ENCODE measurements around the gene ZMYND8.
"Not testable (repeated sequence)": the region's sequence is repeated elsewhere in the genome, so short reads cannot be mapped to it uniquely, and the experiment has no call there.

ZMYND8 gene

DNA sequence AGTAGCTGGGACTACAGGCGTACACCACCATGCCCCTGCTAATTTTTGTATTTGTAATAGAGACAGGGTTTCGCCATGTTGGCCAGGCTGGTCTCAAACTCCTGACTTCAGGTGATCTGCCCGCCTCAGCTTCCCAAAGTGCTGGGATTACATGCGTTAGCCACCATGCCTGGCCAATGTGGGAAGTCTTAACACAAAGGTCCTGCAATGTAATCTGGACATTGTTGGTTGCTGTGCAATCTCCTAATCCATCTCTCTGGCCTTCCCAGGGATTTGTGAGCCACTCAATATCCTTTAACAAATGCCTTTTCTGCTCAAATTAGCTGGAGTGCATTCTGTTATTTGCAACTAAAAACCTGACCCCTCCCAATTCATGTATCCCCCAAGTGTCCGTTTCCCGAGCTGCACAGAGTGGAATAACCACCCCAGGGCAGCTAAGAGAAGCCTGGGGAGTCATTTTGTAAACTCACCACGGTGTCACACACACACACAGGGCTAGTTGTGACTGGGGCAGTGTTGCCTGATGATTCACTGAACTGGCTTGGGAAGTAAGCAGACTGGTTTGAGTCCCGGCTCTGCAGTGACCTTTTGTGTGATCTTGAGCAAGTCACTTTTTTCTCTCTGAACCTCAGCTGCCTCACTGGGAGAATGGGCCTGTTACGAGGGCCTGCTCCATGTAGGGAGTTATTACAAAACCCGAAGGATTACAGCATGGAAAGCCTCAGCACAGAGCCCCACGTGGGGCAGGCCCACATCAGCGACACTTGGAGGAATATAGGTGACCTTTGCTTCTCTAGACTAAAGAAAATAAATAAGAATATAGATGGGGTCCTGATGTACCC lies 152.3 kb downstream of the ZMYND8 start:
- no peak for DNase-seq (ENCODE audit: low read depth, low spot score)

DNA sequence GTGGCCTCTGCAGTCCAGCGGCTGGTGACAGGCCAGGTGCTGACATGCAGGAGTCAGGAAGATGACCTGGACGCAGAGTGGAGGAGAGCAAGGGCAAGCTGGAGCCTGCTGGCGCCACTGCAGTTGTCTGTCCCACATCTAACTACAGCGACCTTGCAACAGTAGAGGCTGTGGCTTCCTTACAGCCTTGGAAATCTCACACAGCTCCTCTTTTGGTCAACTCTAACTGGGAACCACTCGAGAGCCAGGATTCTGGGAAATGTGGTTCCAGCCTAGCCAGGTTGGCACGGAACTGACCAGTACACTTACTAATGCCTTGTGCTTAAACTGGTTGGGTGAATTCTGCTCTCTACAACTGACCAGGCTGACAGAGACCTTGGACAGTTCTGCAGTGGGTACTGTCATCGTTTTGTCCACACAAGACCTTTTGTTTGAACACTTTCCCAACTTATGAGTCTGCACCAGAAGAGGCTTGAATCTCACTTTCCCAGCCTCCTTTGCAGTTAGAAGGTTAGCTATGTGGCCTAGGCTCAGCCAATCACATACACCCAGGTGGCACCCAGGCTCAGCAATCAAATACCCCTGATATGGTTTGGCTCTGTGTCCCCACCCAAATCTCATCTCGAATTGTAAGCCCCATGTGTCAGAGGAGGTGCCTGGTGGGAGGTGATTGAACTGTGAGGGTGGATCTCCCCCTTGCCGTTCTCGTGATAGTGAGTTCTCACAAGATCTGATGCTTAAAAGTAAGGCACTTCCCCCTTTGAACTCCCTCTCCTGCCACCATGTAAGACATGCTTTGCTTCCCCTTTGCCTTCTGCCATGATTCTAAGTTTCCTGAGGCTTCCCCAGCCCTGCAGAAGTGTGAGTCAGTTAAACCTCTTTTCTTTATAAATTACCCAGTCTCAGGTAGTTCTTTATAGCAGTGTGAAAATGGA lies 153.5 kb downstream of the ZMYND8 start:
- DNase-seq (ENCODE audit: low read depth, low spot score) = no peak

DNA sequence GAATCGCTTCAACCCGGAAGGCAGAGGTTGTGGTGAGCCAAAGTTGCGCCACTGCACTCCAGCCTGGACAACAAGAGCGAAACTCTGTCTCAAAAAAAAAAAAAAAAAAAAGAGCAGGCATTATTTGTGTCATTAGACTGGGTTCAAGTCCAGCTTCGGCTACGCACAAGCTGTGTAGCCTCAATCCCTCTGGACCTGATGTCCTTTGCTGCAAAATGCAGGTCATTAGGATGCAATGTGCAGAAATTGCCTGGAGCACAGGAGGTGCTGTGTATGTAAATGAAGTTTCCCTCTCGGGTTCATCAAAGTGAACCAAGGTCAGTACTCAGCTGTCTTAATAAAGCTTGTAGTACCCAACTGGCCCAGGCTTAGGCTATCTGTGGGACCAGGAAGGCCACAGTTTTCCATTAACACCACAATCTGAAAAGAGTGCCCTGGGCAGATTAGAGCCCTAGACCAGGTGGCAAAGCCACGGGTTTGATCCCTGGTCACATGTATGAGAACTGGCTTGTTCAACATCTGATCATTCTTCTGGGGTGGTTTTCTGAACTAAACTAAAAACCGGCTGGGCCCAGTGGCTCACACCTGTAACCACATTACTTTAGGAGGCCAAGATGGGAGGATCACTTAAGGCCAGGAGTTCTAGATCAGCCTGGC lies 155.3 kb downstream of the ZMYND8 start:
- no peak for DNase-seq (ENCODE audit: low read depth, low spot score)

DNA sequence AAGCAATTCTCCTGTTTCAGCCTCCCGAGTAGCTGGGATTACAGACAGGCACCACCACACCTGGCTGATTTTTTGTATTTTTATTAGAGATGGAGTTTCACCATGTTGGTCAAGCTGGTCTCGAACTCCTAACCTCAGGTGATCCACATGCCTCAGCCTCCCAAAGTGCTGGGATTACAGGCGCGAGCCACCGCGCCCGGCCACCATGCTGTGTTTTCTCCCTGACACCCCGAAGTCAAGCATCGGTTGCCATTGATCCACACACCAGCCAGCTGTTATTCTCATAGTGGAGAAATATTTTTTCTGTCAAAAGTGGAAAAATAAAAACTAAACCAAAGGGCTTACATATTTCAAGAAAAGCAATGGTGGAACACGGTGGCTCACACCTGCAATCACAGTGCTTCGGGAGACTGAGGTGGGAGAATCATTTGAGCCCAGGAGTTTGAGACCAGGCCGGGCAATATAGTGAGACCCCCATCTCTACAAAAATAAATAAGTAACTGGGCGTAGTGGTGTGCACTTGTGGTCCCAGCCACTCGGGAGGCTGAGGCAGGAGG lies 157.4 kb downstream of the ZMYND8 start:
- DNase-seq (ENCODE audit: low read depth, low spot score) = no peak

DNA sequence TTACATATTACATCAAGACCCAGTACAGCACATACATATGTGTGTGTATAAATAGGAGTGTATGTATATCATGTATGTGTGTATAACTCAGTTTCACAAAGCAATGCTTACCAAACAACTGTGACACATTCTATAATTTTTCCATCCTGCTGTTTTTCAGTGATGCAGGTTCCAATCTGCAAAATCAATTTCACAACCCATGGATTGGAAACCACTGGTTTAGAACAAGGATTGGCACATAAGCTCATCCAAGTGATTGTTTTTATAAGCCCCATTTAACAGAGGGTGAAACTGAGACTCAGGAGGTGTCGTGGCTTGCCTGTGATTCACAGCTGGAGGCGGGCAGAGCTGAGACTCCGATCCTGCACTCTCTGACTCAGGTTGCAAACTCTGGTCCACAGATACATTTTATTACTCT lies 158.2 kb downstream of the ZMYND8 start:
- no peak for DNase-seq (ENCODE audit: low read depth, low spot score)

DNA sequence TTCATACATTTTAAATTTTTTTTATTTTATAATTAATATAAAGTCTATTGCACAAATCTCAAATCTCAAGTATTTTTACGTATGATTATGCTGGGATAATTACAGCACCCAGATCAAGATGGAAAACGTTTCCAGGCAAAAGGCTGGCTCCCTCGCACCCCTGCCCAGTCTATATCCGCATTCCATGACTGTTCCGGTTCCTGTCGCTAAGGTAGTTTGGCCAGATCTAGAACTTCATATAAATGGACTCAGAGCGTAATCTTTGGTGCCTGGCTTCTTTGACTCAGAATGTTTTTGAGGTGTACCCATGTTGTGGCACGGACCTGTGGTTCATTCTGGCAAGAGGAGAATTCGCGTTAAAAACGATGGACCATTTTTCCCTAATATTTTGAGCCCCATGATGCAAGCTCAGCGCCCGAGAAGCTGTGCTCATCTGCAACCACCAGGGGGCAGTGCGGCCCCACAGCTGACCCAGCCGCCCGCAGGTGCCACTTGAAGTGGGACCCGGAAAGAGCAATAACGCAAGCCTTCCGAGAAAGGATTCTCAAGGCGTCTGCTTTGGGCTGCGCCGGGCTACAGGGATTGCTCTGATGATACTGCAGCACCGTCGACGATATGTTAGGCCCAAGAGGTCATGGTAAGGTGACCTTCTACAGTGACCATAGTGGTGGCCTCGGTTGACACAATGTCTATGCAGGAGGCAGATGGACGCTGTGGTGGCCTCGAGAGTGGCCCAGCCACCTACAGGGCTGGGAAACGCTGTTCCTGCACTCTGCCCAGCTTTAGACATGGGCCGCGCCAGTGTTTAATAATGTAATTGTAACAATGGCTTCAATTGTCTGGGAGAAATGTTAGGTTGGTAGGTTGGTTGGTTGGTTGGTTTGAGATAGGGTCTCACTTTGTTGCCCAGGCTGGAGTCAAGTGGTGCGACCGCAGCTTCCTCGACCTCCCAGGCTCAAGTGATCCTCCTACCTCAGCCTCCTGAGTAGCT lies 160.1 kb downstream of the ZMYND8 start:
- peak; percentile 16 for DNase-seq (ENCODE audit: low read depth, low spot score)

DNA sequence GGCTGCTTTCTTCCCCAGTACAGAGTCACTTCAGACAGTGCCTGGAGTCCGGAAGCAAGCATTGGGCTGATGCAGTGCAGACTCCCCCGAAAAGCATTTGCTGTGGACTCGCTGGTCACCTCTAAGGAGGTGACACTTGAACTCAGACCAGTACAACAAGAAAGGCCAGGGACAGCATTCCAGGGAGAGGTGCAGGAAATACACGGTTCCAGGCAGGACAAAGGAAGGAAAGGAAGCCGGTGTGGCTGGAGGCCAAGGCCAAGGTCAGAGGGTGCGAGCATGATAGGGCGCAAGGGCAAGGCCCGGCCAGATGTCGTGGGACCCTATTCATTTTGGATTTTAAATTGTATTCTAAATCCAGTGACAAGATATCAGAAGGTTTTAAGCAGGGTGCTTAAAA lies 160.9 kb downstream of the ZMYND8 start:
- DNase-seq (ENCODE audit: low read depth, low spot score) = no peak

DNA sequence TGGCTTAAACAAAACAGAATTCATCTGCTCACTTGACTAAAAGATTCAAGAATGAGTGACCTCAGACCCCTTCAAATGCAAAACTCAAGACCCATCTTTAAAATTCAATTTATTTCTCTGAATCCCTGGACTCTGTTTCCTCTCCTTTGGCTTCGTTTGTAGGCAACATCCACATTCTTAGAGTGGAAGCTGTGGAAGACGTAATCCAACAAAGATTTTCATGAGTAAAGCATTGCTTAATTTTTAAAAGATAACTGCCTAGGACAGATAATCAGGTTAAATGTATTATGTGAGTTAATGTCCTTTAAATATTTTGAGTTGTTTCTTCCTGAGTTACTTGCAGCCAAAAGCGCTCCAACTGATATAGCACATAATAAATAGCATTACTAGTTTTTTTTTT lies 164.5 kb downstream of the ZMYND8 start:
- no peak for DNase-seq (ENCODE audit: low read depth, low spot score)

DNA sequence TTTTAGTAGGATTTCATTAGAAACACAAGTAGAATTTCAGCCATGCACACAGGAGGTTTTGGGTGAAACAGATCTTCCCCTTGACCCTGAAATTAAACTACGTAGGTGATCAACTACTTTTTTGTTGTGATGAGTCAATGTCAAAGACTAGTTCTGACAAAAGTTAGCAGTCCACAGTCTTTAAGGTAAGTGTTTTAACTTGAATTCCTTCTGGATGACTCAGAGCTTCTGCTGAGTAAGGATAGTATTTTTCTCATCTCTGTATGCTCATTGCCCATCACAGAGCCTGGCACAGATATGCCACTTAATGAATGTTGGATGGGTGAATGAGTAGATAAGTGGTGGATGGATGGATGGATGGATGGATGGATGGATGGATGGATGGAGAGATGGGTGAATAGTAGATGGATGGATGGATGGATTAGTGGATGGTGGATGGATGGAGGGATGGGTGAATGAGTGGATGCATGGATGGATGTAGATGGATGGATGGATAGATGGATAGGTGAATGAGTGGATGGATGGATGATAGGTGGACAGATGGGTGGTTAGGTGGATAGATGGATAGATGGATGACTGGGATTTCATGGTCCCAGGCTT lies 165.3 kb downstream of the ZMYND8 start:
- DNase-seq (ENCODE audit: low read depth, low spot score) = no peak

DNA sequence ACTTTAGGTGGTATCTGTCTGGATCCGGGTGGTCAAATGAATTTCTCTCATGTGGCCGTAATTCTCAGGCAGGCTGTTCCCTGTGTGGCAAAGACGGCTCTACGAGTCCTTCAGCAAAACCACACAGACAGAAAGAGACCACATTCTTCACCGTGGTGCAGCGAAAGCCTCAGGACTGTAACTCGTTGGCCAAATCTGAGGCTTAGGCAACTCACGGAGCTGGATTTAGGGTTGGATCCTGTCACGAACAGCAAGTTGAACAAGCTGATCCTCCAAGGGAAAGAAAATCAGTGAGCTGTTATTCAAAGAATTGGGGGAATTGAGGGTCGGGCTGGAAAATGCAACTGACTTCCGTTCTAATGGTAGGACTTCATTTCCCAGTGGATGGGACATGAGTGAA lies 167.4 kb downstream of the ZMYND8 start:
- DNase-seq (ENCODE audit: low read depth, low spot score) = no peak

DNA sequence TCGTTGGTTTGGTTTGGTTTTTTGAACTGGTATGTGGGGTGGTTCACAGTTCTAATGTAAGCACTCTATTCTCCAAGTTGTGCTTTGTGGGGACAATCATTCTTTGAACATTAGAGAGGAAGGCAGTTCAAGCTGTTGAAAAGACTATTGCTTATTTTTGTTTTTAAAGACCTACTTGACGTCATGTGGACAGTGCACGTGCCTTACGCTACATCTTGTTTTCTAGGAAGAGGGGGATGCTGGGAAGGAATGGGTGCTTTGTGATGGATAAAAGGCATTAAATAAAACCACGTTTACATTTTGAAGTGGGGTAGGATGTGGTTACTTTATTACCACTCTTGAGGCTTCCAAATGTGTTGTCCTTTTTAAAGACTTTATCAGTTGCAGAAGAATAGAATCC lies 168.0 kb downstream of the ZMYND8 start:
- no peak for DNase-seq (ENCODE audit: low read depth, low spot score)

DNA sequence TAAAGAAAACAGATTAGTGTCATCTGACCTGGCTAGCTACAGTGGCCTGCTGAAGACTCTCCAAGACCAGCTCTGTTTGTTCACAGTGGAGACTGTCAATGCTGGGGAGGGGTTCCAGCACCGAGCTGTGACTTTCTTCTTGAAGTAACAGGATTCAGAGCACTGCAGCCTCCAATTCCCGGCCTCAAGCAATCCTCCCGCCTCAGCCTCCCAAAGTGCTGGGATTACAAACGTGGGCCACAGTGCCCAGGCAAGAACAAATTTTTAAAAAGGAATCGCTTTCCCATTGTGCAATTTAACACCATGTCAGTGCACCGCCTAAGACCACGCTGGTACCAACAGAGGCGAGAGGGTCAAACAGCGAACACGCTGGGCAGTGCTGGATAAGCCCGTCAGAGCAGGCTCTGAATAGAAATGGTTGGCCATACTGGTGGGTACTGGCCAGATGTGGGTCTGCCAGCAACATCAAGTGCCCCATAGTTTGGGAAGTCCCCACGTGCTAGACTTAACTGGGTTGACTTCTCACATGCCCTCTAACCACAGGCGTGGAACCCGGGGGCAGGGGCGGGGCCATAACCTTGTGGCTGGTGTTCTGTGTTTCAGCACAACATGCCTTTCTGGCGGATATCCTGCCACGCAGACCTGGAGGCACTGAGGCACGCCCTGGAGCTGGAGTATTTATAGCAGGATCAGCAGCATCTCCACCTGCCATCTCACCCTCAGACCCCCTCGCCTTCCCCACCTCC lies 168.9 kb downstream of the ZMYND8 start:
- DNase-seq (ENCODE audit: low read depth, low spot score) = no peak

DNA sequence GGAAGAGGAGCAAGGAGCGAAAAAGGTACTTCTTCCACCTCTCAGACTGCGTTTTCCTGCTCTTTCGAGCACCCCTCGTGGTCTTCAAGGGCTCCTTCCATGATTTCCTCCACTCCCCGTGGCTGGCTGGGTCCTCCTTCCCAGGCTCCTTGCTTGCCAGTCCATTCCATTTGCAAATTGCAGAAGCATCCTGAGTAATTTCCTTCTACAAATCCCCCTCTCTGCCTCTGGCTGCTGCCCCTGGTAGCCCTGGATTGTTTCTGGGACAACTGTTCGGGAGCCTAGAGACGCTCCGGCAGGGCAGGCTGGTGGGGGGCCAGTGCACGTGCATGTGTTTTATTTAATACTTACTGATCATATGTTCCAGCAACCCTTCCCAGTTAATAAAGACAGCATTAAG lies 173.1 kb downstream of the ZMYND8 start:
- no peak for DNase-seq (ENCODE audit: low read depth, low spot score)

DNA sequence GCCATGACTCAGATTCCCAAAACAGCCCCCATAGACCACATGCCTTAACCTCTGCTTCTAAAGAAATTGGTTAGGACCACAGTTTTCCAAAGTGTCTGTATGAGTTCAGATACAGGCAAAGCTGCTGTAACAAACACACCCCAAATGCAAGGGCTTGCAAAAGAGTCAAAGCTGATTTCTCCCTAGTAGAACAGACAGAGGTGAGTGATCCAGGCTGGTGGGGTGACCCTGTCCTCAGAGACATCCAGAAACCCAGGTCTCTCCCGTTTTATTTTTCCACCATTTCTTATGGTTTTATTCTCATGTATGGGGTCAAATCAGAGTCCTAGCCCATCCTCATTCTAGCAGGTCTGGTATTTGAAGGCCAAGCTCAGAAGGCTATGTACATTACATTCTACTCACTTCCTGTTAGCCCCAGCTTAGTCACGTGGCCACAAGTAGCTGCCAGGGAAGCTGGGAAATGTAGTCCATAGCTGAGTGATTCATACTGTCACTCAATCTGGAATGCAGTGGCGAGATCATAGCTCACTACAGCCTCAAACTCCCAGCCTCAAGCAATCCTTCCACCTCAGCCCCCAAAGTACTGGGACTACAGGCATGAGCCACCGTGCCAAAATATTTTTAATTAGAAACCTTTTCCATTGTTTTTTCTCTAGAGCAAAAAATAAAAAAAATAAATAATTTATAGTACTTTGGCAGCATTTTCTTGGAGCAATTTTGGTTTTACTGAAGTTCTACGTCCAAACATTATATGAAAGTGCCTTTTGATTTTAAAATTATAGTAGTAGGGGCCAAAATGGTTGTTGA lies 175.2 kb downstream of the ZMYND8 start:
- peak; percentile 13 for DNase-seq (ENCODE audit: low read depth, low spot score)

DNA sequence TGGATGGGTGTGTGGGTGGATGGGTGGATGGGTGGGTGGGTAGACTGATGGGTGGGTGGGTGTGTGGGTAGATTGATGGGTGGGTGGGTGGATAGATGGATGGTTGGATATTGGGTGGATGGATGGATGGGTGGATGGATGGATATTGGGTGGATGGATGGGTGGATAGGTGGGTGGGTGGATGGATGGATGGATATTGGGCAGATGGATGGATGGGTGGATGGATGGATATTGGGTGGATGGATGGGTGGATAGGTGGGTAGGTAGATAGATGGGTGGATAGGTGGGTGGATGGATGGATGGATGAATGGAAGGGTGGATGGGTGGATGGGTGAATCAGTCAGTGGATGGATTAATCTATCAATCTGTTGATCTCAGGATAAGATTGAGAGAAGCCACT lies 177.2 kb downstream of the ZMYND8 start:
- no peak for DNase-seq (ENCODE audit: low read depth, low spot score)

DNA sequence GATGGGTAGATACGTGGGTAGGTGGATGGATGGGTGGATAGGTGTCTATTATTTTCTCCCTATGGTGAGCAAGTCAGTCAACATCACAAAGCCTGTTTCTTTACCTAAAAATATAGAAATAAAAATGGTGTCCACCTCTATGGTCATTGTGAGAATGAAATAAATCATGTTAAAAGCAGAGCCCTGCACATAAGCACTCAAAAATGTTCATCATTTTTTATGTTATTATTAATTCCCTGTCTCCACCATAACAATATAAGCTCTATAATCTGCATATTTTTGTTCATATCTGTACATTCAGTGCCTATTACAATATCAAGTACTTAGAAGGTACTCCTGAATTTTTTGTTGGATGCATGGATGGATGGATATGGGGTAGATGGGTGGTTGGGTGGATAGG lies 177.6 kb downstream of the ZMYND8 start:
- no peak for DNase-seq (ENCODE audit: low read depth, low spot score)

DNA sequence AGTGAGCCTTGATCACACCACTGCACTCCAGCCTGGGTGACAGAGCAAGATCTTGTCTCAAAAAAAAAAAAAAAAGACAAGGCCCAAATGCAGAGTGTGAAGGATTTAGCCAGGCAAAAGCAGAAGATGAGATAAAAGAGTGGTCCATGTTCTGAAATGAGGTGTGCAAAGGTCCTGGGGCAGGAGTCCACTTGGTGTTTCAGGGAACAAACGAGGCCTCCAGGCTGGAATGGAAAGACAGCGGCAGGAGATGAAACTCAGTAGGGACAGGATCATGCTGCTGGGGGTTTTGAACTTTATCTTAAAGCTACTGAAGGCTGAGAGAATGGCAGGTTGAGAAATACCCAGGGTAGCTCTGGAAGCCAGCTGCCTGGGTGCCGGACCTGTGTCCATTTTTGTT lies 178.2 kb downstream of the ZMYND8 start:
- DNase-seq (ENCODE audit: low read depth, low spot score) = no peak

DNA sequence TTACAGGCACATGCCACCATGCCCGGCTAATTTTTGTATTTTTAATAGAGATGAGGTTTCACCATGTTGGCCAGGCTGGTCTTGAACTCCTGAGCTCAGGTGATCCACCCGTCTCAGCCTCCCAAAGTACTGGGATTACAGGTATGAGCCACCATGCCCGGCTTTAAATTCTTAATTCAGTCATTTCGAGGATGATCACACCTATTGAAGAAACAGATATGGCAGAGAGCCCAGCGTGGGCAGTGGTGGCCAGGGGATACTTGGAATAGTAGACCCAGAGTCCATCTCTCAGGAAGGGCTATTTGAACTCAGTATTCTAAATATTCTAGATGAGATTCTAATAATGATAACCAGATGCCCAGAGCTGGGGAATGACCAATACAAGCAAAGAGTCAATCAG lies 180.3 kb downstream of the ZMYND8 start:
- not testable (repeated sequence) for DNase-seq (ENCODE audit: low read depth, low spot score)

DNA sequence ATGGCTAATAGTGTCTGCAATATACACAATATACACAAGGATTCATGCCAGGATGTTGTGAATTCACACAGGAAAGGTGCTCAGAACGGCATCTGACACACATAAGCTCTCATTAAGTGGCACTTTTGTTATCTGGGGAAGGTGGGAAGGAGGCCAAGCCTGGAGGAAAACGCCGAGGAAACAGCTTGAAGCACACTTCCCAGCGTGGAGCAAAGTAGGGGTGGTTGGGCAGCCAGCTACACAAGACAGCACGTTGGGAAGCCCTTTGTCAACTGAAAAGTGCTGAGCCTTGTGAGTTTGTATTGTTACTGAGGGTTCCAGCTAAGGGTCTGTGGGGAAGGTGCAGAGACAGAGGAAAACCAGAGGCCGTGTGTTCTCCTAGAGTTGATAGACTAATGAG lies 181.0 kb downstream of the ZMYND8 start:
- no peak for DNase-seq (ENCODE audit: low read depth, low spot score)
